Stromal cell of bone marrow (primary cell): ENCODE data around the gene NEURL3.

Experiments used
- DNase-seq: peaks from one replicate; pipeline ENCODE4 v3.0.0-alpha.2; 2012; ENCODE audit warnings: low read depth

The NEURL3 gene

GRCh38 chr2:96539215-96539920 lies 34.2 kb upstream of the NEURL3 start:
- no peak for DNase-seq

- no peak for DNase-seq
Measured at GRCh38 chr2:96538487-96539214, 33.5 kb upstream of the NEURL3 start.

- no peak for DNase-seq
Measured at GRCh38 chr2:96537734-96538486, 32.8 kb upstream of the NEURL3 start.

- no peak for DNase-seq
Measured at GRCh38 chr2:96537066-96537733, 32.0 kb upstream of the NEURL3 start.

- peak; percentile 73 for DNase-seq
Measured at GRCh38 chr2:96536445-96537065, 31.4 kb upstream of the NEURL3 start, which contains the start of gene ARID5A. Gene ARID5A (plus strand): TSS chr2:96536752. CDS start chr2:96536827, 75 bp downstream.

- DNase-seq = no peak
Measured at GRCh38 chr2:96535331-96535730, 30.2 kb upstream of the NEURL3 start.

GRCh38 chr2:96534701-96535181 lies 29.6 kb upstream of the NEURL3 start:
- no peak for DNase-seq

GRCh38 chr2:96534141-96534540 lies 29.0 kb upstream of the NEURL3 start:
- DNase-seq = no peak

- DNase-seq = peak; percentile 93
Measured at GRCh38 chr2:96533292-96534073, 28.3 kb upstream of the NEURL3 start.

- no peak for DNase-seq
Measured at GRCh38 chr2:96532641-96533291, 27.6 kb upstream of the NEURL3 start.

- peak; percentile 99 for DNase-seq
Measured at GRCh38 chr2:96531872-96532505, 26.8 kb upstream of the NEURL3 start.

GRCh38 chr2:96531366-96531765 lies 26.2 kb upstream of the NEURL3 start:
- no peak for DNase-seq

- DNase-seq = no peak
Measured at GRCh38 chr2:96530474-96531357, 25.6 kb upstream of the NEURL3 start.

- no peak for DNase-seq
Measured at GRCh38 chr2:96530144-96530430, 24.9 kb upstream of the NEURL3 start.

GRCh38 chr2:96529376-96530143 lies 24.4 kb upstream of the NEURL3 start:
- no peak for DNase-seq

- no peak for DNase-seq
Measured at GRCh38 chr2:96528700-96529375, 23.7 kb upstream of the NEURL3 start.

GRCh38 chr2:96528006-96528699 lies 23.0 kb upstream of the NEURL3 start:
- DNase-seq = no peak
